Left ventricle myocardium inferior (tissue), 1 donor: ENCODE results near the gene RGL4. TPM values are rescaled to one million over a fixed set of nuclear protein-coding genes. Genes with fewer than 3 reads are reported as not detected.

Experiments
- DNase-seq: peaks from one replicate; pipeline ENCODE4 v3.0.0-alpha.2; 2020
- H3K27ac ChIP-seq: fragments of 200-600 bp; replicated peaks from 2 replicates; pipeline ENCODE4 v1.8.0; 2021
- H3K27me3 ChIP-seq: fragments of 200-600 bp; 2 replicates; pipeline ENCODE4 v1.8.0; 2021; ENCODE audit warnings: low read depth
- H3K36me3 ChIP-seq: fragments of 200-600 bp; 2 replicates; pipeline ENCODE4 v1.8.0; 2021
- H3K4me1 ChIP-seq: fragments of 200-600 bp; 2 replicates; pipeline ENCODE4 v1.8.0; 2021
- H3K4me3 ChIP-seq: fragments of 200-600 bp; 2 replicates; pipeline ENCODE4 v1.8.0; 2021; ENCODE audit warnings: mild to moderate bottlenecking, moderate library complexity
- H3K9me3 ChIP-seq: fragments of 200-600 bp; replicated peaks from 2 replicates; pipeline ENCODE4 v1.8.0; 2021
- CTCF ChIP-seq: fragments of 200-600 bp; IDR thresholded peaks from 2 replicates; pipeline ENCODE4 v1.8.0; 2021; ENCODE audit warnings: antibody characterized with exemption, mild to moderate bottlenecking, borderline replicate concordance
- intact Hi-C: fragments of 100-400 bp; cut with micrococcal nuclease; formaldehyde crosslinking; loops from one replicate; pipeline ENCODE4 v1.11.0; 2022
- total RNA-seq: library from RNA; stranded (reverse); fragmentation: NEBNext Ultra II Directional; extraction: Animal tissue kit (Norgen Biotek cat#: 25700); gene quantifications from one replicate; pipeline ENCODE4 v1.2.1, GENCODE V29; 2021
- donor health status: DM: no; HTN: yes; CAD: no; lungs with severe emphysema.

Gene RGL4
- total RNA-seq, 1 donor from 2014 or later: not detected

GRCh38 chr22:23698673-23699235, 7.9 kb downstream of the RGL4 start:
- TF ChIP-seq CTCF: no peak
- intact Hi-C loops: no loop called here
- H3K9me3 ChIP-seq: no peaks in the 10 kb centered on the region
- peaks cover 5% of the 10 kb centered on the region for H3K4me1 ChIP-seq
- H3K27me3 ChIP-seq: no peaks in the 10 kb centered on the region
- H3K36me3 ChIP-seq: peaks cover 59% of the 10 kb centered on the region
- H3K27ac ChIP-seq: no peak overlapping the region
- no peak overlapping the region for H3K4me3 ChIP-seq
- no peak for DNase-seq

GRCh38 chr22:23700706-23701105, 9.9 kb downstream of the RGL4 start:
- no peak for DNase-seq
- peaks cover 62% of the 10 kb centered on the region for H3K36me3 ChIP-seq
- no peak for TF ChIP-seq CTCF
- peaks cover 5% of the 10 kb centered on the region for H3K4me1 ChIP-seq
- intact Hi-C loops: no loop called here
- H3K9me3 ChIP-seq: no peaks in the 10 kb centered on the region
- H3K27me3 ChIP-seq: no peaks in the 10 kb centered on the region
- no peak overlapping the region for H3K27ac ChIP-seq
- H3K4me3 ChIP-seq: no peak overlapping the region

GRCh38 chr22:23704062-23704461, 13.2 kb downstream of the RGL4 start:
- no peaks in the 10 kb centered on the region for H3K9me3 ChIP-seq
- peaks cover 5% of the 10 kb centered on the region for H3K4me1 ChIP-seq
- H3K27ac ChIP-seq: no peak overlapping the region
- TF ChIP-seq CTCF: no peak
- intact Hi-C loops: no loop called here
- DNase-seq: no peak
- no peaks in the 10 kb centered on the region for H3K27me3 ChIP-seq
- no peak overlapping the region for H3K4me3 ChIP-seq
- H3K36me3 ChIP-seq: peaks cover 90% of the 10 kb centered on the region

- no peaks in the 10 kb centered on the region for H3K27me3 ChIP-seq
- no peak overlapping the region for H3K4me3 ChIP-seq
- H3K27ac ChIP-seq: no peak overlapping the region
- no peak for TF ChIP-seq CTCF
- H3K4me1 ChIP-seq: peaks cover 5% of the 10 kb centered on the region
- intact Hi-C loops: no loop called here
- DNase-seq: no peak
- peaks cover 96% of the 10 kb centered on the region for H3K36me3 ChIP-seq
- H3K9me3 ChIP-seq: no peaks in the 10 kb centered on the region
Observed at GRCh38 chr22:23704829-23705228, 14.0 kb downstream of the RGL4 start.

- peaks cover 96% of the 10 kb centered on the region for H3K36me3 ChIP-seq
- DNase-seq: no peak
- H3K4me1 ChIP-seq: peaks cover 5% of the 10 kb centered on the region
- no peak for TF ChIP-seq CTCF
- H3K9me3 ChIP-seq: no peaks in the 10 kb centered on the region
- no peak overlapping the region for H3K27ac ChIP-seq
- no peaks in the 10 kb centered on the region for H3K27me3 ChIP-seq
- intact Hi-C loops: no loop called here
- H3K4me3 ChIP-seq: no peak overlapping the region
Observed at GRCh38 chr22:23705358-23705757, 14.5 kb downstream of the RGL4 start.
